B cell (primary cell): ENCODE results near the gene TOX2. TPM values are rescaled to one million over a fixed set of nuclear protein-coding genes. Genes with fewer than 3 reads are reported as not detected.

Experiments used
- ATAC-seq: fragments of 200-7000 bp; cut with Tn5 transposase; one replicate; pipeline ENCODE4 v1.10.0; 2021; ENCODE audit warnings: low read depth, mild to moderate bottlenecking, moderate number of reproducible peaks, moderate library complexity
- CTCF ChIA-PET: fragments of 350-600 bp; sonication (Branson Sonifier 250); formaldehyde crosslinking; loops from one replicate; lab custom pipeline; 2021; ENCODE audit warnings: antibody characterized with exemption, inconsistent platforms; lab: Charles Lee
- POLR2A ChIA-PET: fragments of 350-600 bp; sonication (Branson Sonifier 250); formaldehyde crosslinking; loops from one replicate; lab custom pipeline; 2021; ENCODE audit warnings: antibody characterized with exemption; lab: Charles Lee
- DNase-seq: peaks from one replicate; pipeline ENCODE4 v3.0.0; 2013
- H2AFZ ChIP-seq: 2 replicates; pipeline ENCODE4 v1.6.1; 2012; ENCODE audit warnings: mild to moderate bottlenecking, low read depth, low read length; ENCODE audit not compliant: insufficient read depth, poor library complexity, severe bottlenecking
- H3K27ac ChIP-seq, 2 donors: 1 replicate in 1 of 2; 2 replicates in 1 of 2; pipeline ENCODE4 v1.5.1; 2012 to 2013; ENCODE audit warnings: low read length in 2 of 2, mild to moderate bottlenecking in 2 of 2, moderate library complexity in 1 of 2
- H3K27me3 ChIP-seq, 4 experiments: fragments of 200-600 bp in 1 of 4; sonication (generic) in 1 of 4; replicated peaks in 1 of 4; 1 replicate in 2 of 4; 2 replicates in 2 of 4; pipeline versions ENCODE4 v1.6.1 to v1.7.0; 2013 to 2016; ENCODE audit warnings: low read length in 3 of 4, mild to moderate bottlenecking in 2 of 4, mixed read lengths in 1 of 4, moderate library complexity in 1 of 4; ENCODE audit not compliant: insufficient read depth in 4 of 4, control insufficient read depth in 3 of 4; ENCODE audit errors: control extremely low read depth in 1 of 4
- H3K36me3 ChIP-seq, 2 experiments: replicated peaks in 1 of 2; 1 replicate in 1 of 2; 2 replicates in 1 of 2; pipeline versions ENCODE4 v1.6.1 to v1.7.1; 2013; ENCODE audit warnings: low read length in 1 of 2; ENCODE audit not compliant: insufficient read depth in 2 of 2, control insufficient read depth in 1 of 2; ENCODE audit errors: control extremely low read depth in 1 of 2, extremely low read depth in 1 of 2
- H3K4me1 ChIP-seq, 2 donors: fragments of 200-600 bp in 1 of 2; sonication (generic) in 1 of 2; 1 replicate in 1 of 2; 2 replicates in 1 of 2; pipeline versions ENCODE4 v1.5.1 to v1.6.1; 2013 to 2017; ENCODE audit warnings: low read length in 2 of 2; ENCODE audit not compliant: control insufficient read depth in 2 of 2, insufficient read depth in 2 of 2
- H3K4me2 ChIP-seq: replicated peaks from 2 replicates; pipeline ENCODE3; 2012; ENCODE audit warnings: mild to moderate bottlenecking, low read depth, low read length; ENCODE audit not compliant: poor library complexity, severe bottlenecking
- H3K4me3 ChIP-seq, 5 experiments: fragments of 200-600 bp in 1 of 5; sonication (generic) in 1 of 5; 1 replicate in 3 of 5; 2 replicates in 2 of 5; pipeline versions ENCODE4 v1.5.1 to v1.7.0; 2011 to 2016; ENCODE audit warnings: low read length in 4 of 5, mild to moderate bottlenecking in 4 of 5, low read depth in 2 of 5, control low read depth in 1 of 5, moderate library complexity in 1 of 5; ENCODE audit not compliant: insufficient read depth in 1 of 5; ENCODE audit errors: control extremely low read depth in 1 of 5, extremely low read depth in 1 of 5
- H3K79me2 ChIP-seq: fragments of 200-600 bp; sonication (generic); one replicate; pipeline ENCODE4 v1.6.0; 2016; ENCODE audit warnings: low read length; ENCODE audit not compliant: control insufficient read depth, insufficient read depth
- H3K9ac ChIP-seq: fragments of 200-600 bp; sonication (generic); 2 replicates; pipeline ENCODE4 v1.6.1; 2017; ENCODE audit warnings: mild to moderate bottlenecking, low read length, moderate library complexity
- H3K9me3 ChIP-seq, 3 donors: one replicate each; pipeline versions ENCODE4 v1.6.1 to v1.7.1; 2013; ENCODE audit warnings: low read length in 2 of 3; ENCODE audit not compliant: control insufficient read depth in 2 of 3, insufficient read depth in 1 of 3; ENCODE audit errors: control extremely low read depth in 1 of 3
- H4K20me1 ChIP-seq: 2 replicates; pipeline ENCODE4 v1.6.0; 2012; ENCODE audit warnings: mild to moderate bottlenecking, low read length; ENCODE audit not compliant: insufficient read depth, control insufficient read depth, poor library complexity, severe bottlenecking
- H3K27ac Mint-ChIP-seq: one replicate; pipeline ENCODE4 v1.8.0; 2021; ENCODE audit warnings: mixed read lengths
- H3K27me3 Mint-ChIP-seq: one replicate; pipeline ENCODE4 v1.8.0; 2021; ENCODE audit warnings: mixed read lengths
- H3K4me1 Mint-ChIP-seq: one replicate; pipeline ENCODE4 v1.8.0; 2021; ENCODE audit warnings: mixed read lengths
- H3K4me3 Mint-ChIP-seq: one replicate; pipeline ENCODE4 v1.8.0; 2021; ENCODE audit warnings: mixed read lengths
- H3K9me3 Mint-ChIP-seq: one replicate; pipeline ENCODE4 v1.8.0; 2022; ENCODE audit warnings: mixed read lengths; ENCODE audit not compliant: insufficient read depth
- CTCF ChIP-seq: fragments of 200-600 bp; IDR thresholded peaks from one replicate; pipeline ENCODE4 v1.8.0; 2022; ENCODE audit warnings: antibody characterized with exemption, mild to moderate bottlenecking
- EZH2 ChIP-seq: IDR thresholded peaks from 2 replicates; pipeline ENCODE4 v1.6.1; 2012; ENCODE audit warnings: borderline replicate concordance, low read depth, mild to moderate bottlenecking, moderate library complexity, low read length; ENCODE audit not compliant: insufficient read depth, poor library complexity, severe bottlenecking
- WGBS: methylation state at CpG from one replicate; pipeline ENCODE4 v1.1.5; 2013; ENCODE audit warnings: missing lambda C conversion rate; ENCODE audit not compliant: insufficient coverage; 5-methylcytosine and 5-hydroxymethylcytosine counted together
- intact Hi-C: fragments of 100-400 bp; cut with micrococcal nuclease; formaldehyde crosslinking; loops from one replicate; pipeline ENCODE4 v1.10.0; 2022
- polyA plus RNA-seq: library from polyadenylated mRNA; depleted of rRNA; stranded (reverse); fragments of >200 nt; gene quantifications from 2 replicates; pipeline ENCODE4 v1.2.3, GENCODE V29; 2012
- total RNA-seq, 2 donors: library from RNA; stranded (reverse); fragments of 120-200 nt in 1 of 2; gene quantifications; 1 replicate in 1 of 2; 2 replicates in 1 of 2; pipeline versions ENCODE4 v1.2.3 to v1.2.4, GENCODE V29; 2013 to 2022

The TOX2 gene
- total and polyA plus RNA-seq, 2 donors (not counting 1 experiment from before 2014, with no cell fraction given), result 1.2 to 4.1 TPM

GRCh38 chr20:44030394-44030793 is 115.7 kb downstream of the TOX2 start:
- no peaks in the 10 kb centered on the region for H4K20me1 ChIP-seq
- H3K9me3 ChIP-seq, result peaks cover 0 to 3% (median 0%) of the 10 kb centered on the region in 3 donors
- no peaks in the 10 kb centered on the region for H3K36me3 ChIP-seq
- DNase-seq (no peak), ATAC-seq (no peak)
- TF ChIP-seq CTCF (no peak), EZH2 (no peak)
- POLR2A ChIA-PET, result no interaction called here
- H3K4me3 Mint-ChIP-seq, result no peak overlapping the region
- H3K27me3 ChIP-seq, result no peaks in the 10 kb centered on the region
- WGBS, result no CpG with 5 or more reads among the region's 2 CpGs
- CTCF ChIA-PET, result interaction anchor here (1.2 kb wide), 1 partner anchor 50 kb away, joined by 4 read pairs; no protein-coding TSS in a partner anchor
- H3K79me2 ChIP-seq, result no peaks in the 10 kb centered on the region
- H3K9me3 Mint-ChIP-seq, result no peaks in the 10 kb centered on the region
- no peak overlapping the region for H2AFZ ChIP-seq
- peaks cover 7% of the 10 kb centered on the region for H3K27me3 Mint-ChIP-seq
- no peaks in the 10 kb centered on the region for H3K4me1 Mint-ChIP-seq
- H3K27ac Mint-ChIP-seq, result no peak overlapping the region
- H3K9ac ChIP-seq, result no peak overlapping the region
- H3K4me1 ChIP-seq, result no peaks in the 10 kb centered on the region
- no peak overlapping the region for H3K4me3 ChIP-seq
- no peak overlapping the region for H3K4me2 ChIP-seq
- H3K27ac ChIP-seq, result no peak overlapping the region
- intact Hi-C loops, result no loop called here

- CTCF ChIA-PET, result interaction anchor here (1.2 kb wide), 1 partner anchor 49 kb away, joined by 4 read pairs; no protein-coding TSS in a partner anchor
These were observed 116.4 kb downstream of the TOX2 start for GRCh38 chr20:44031001-44031574.

More at GRCh38 chr20:44031001-44031574, 116.4 kb downstream of the TOX2 start:
- POLR2A ChIA-PET, result no interaction called here
- no peaks in the 10 kb centered on the region for H3K79me2 ChIP-seq
- Mint-ChIP-seq H3K27me3 (peaks cover 7% of the 10 kb centered on the region), H3K4me1 (no peaks in the 10 kb centered on the region), H3K9me3 (no peaks in the 10 kb centered on the region), H3K4me3 (no peak overlapping the region), H3K27ac (no peak overlapping the region)
- H3K27ac ChIP-seq, result no peak overlapping the region
- ATAC-seq (no peak), DNase-seq (no peak)
- TF ChIP-seq EZH2, result no peak
- no peak for TF ChIP-seq CTCF
- no peak overlapping the region for H3K4me2 ChIP-seq
- WGBS, result 97% methylated on average over 13 of the region's 14 CpGs
- H3K27me3 ChIP-seq, result no peaks in the 10 kb centered on the region
- H3K4me1 ChIP-seq, result no peaks in the 10 kb centered on the region
- intact Hi-C loops, result no loop called here
- H3K4me3 ChIP-seq, result no peak overlapping the region
- H3K36me3 ChIP-seq, result no peaks in the 10 kb centered on the region
- H4K20me1 ChIP-seq, result no peaks in the 10 kb centered on the region
- H3K9me3 ChIP-seq, result peaks cover 0 to 3% (median 0%) of the 10 kb centered on the region in 3 donors
- H2AFZ ChIP-seq, result no peak overlapping the region
- H3K9ac ChIP-seq, result no peak overlapping the region
